Liver (tissue), 9 donors: ENCODE results near the gene SPARC. TPM values are rescaled to one million over a fixed set of nuclear protein-coding genes. Genes with fewer than 3 reads are reported as not detected.
"Not testable (repeated sequence)": the region's sequence is repeated elsewhere in the genome, so short reads cannot be mapped to it uniquely, and the experiment has no call there.

Experiments
- DNase-seq: peaks from one replicate; pipeline ENCODE4 v3.0.0-alpha.2; 2017; ENCODE audit warnings: low spot score
- H3K27ac ChIP-seq, 2 donors: one replicate each; pipeline ENCODE4 v1.7.0; 2013; ENCODE audit warnings: inconsistent platforms in 2 of 2, low read length in 2 of 2, control low read depth in 1 of 2, low read depth in 1 of 2, mild to moderate bottlenecking in 1 of 2
- H3K27me3 ChIP-seq, 4 donors: one replicate each; pipeline versions ENCODE4 v1.6.1 to v1.7.0; 2013; ENCODE audit warnings: low read length in 3 of 4, inconsistent platforms in 1 of 4, mild to moderate bottlenecking in 1 of 4, moderate library complexity in 1 of 4; ENCODE audit not compliant: control insufficient read depth in 4 of 4, insufficient read depth in 4 of 4
- H3K36me3 ChIP-seq, 4 donors: one replicate each; pipeline versions ENCODE4 v1.6.1 to v1.7.0; 2013; ENCODE audit warnings: low read length in 3 of 4, mild to moderate bottlenecking in 3 of 4, low read depth in 1 of 4, moderate library complexity in 1 of 4; ENCODE audit not compliant: control insufficient read depth in 4 of 4, insufficient read depth in 3 of 4
- H3K4me1 ChIP-seq, 4 donors: one replicate each; pipeline versions ENCODE4 v1.6.1 to v1.7.0; 2013; ENCODE audit warnings: low read length in 3 of 4, mild to moderate bottlenecking in 3 of 4, moderate library complexity in 1 of 4; ENCODE audit not compliant: control insufficient read depth in 4 of 4, insufficient read depth in 4 of 4
- H3K4me3 ChIP-seq, 3 donors: one replicate each; pipeline versions ENCODE4 v1.6.1 to v1.7.0; 2013; ENCODE audit warnings: low read length in 3 of 3, control low read depth in 1 of 3, low read depth in 1 of 3, mild to moderate bottlenecking in 1 of 3
- H3K9ac ChIP-seq, 2 donors: one replicate each; pipeline ENCODE4 v1.7.0; 2013; ENCODE audit warnings: low read length in 2 of 2, mild to moderate bottlenecking in 2 of 2, moderate library complexity in 2 of 2, control low read depth in 1 of 2, low read depth in 1 of 2
- H3K9me3 ChIP-seq, 4 donors: one replicate each; pipeline versions ENCODE4 v1.6.1 to v1.7.0; 2013; ENCODE audit warnings: low read length in 3 of 4; ENCODE audit not compliant: control insufficient read depth in 4 of 4
- ATF3 ChIP-seq: IDR thresholded peaks from 2 replicates; pipeline ENCODE4 v1.6.1; 2016; ENCODE audit warnings: antibody characterized with exemption
- CTCF ChIP-seq: fragments of 150-350 bp; IDR thresholded peaks from 2 replicates; pipeline ENCODE4 v1.5.1; 2017; ENCODE audit warnings: improper control_type of control experiment, low read depth, low read length; ENCODE audit not compliant: missing input control
- EGR1 ChIP-seq, 2 donors: IDR thresholded peaks; 2 replicates each; pipeline ENCODE4 v1.6.1; 2016 to 2018; ENCODE audit warnings: antibody characterized with exemption in 2 of 2, low read depth in 2 of 2
- FOXA1 ChIP-seq: IDR thresholded peaks from 2 replicates; pipeline ENCODE4 v1.6.1; 2016; ENCODE audit warnings: antibody characterized with exemption
- FOXA2 ChIP-seq: IDR thresholded peaks from 2 replicates; pipeline ENCODE4 v1.6.1; 2016; ENCODE audit warnings: antibody characterized with exemption
- GABPA ChIP-seq, 2 donors: IDR thresholded peaks in 1 of 2; conservative IDR thresholded peaks in 1 of 2; 2 replicates each; pipeline ENCODE4 v1.6.1; 2016; ENCODE audit warnings: antibody characterized with exemption in 2 of 2, mild to moderate bottlenecking in 1 of 2, moderate library complexity in 1 of 2
- HNF4A ChIP-seq, 2 donors: conservative IDR thresholded peaks; 2 replicates each; pipeline ENCODE4 v1.6.1; 2016; ENCODE audit warnings: antibody characterized with exemption in 2 of 2, mild to moderate bottlenecking in 2 of 2
- HNF4G ChIP-seq: IDR thresholded peaks from 2 replicates; pipeline ENCODE4 v1.6.1; 2016; ENCODE audit warnings: antibody characterized with exemption
- JUND ChIP-seq, 2 donors: IDR thresholded peaks; 2 replicates each; pipeline ENCODE4 v1.6.1; 2016; ENCODE audit warnings: antibody characterized with exemption in 2 of 2
- NR2F2 ChIP-seq: IDR thresholded peaks from 2 replicates; pipeline ENCODE4 v1.6.1; 2016; ENCODE audit warnings: antibody characterized with exemption
- RXRA ChIP-seq, 2 donors: IDR thresholded peaks; 2 replicates each; pipeline ENCODE4 v1.6.1; 2017 to 2018; ENCODE audit warnings: antibody characterized with exemption in 2 of 2, mild to moderate bottlenecking in 1 of 2
- SP1 ChIP-seq: IDR thresholded peaks from 2 replicates; pipeline ENCODE4 v1.6.1; 2018; ENCODE audit warnings: antibody characterized with exemption, mild to moderate bottlenecking
- TAF1 ChIP-seq: conservative IDR thresholded peaks from 2 replicates; pipeline ENCODE4 v1.6.1; 2016; ENCODE audit warnings: antibody characterized with exemption, mild to moderate bottlenecking
- YY1 ChIP-seq: IDR thresholded peaks from 2 replicates; pipeline ENCODE4 v1.6.1; 2016; ENCODE audit warnings: antibody characterized with exemption, mild to moderate bottlenecking
- WGBS: extraction: QIAGEN DNeasy Blood & Tissue Kit; methylation state at CpG from one replicate; pipeline ENCODE4 v1.1.7; 2013; 5-methylcytosine and 5-hydroxymethylcytosine counted together
- polyA plus RNA-seq, 2 donors: library from polyadenylated mRNA; stranded (reverse) in 1 of 2; unstranded in 1 of 2; fragments of 200-250 nt in 1 of 2; fragments of >200 nt in 1 of 2; fragmentation: Nextera tagmentation in 1 of 2; extraction: Ambion mirVana in 1 of 2; gene quantifications; one replicate each; pipeline versions ENCODE4 v1.2.1 to v1.2.3, GENCODE V29; 2013 to 2015
- total RNA-seq, 2 donors: library from RNA; depleted of rRNA; stranded (reverse); fragments of >200 nt; gene quantifications; one replicate each; pipeline ENCODE4 v1.2.3, GENCODE V29; 2014
- TF ChIP-seq, protein P1 (sequence below): IDR thresholded peaks from 2 replicates; pipeline ENCODE4 v1.6.1; 2016; ENCODE audit warnings: antibody characterized with exemption
- TF ChIP-seq, protein P2 (sequence below): IDR thresholded peaks from 2 replicates; pipeline ENCODE4 v1.6.1; 2016; ENCODE audit warnings: antibody characterized with exemption
- donor health status: healthy.
- donor health status: healthy.
- donor health status: healthy.
- donor health status: healthy.
- donor health status: healthy.

Gene SPARC
- total and polyA plus RNA-seq, 4 donors, result 96.6 to 269 (median 110) TPM

- H3K36me3 ChIP-seq, result no peaks in the 10 kb centered on the region
- no peak for DNase-seq
- TF ChIP-seq HNF4A (conservative IDR thresholded peaks at IDR 0.05), result no peak
- TF ChIP-seq GABPA (IDR thresholded peaks at IDR 0.05 in 1 of 2, conservative IDR thresholded peaks at IDR 0.05 in 1 of 2), result no peak
- H3K4me1 ChIP-seq, result no peaks in the 10 kb centered on the region
- WGBS, result 81% methylated on average over 3 of the region's 3 CpGs
- H3K27ac ChIP-seq, result no peak overlapping the region
- no peak overlapping the region for H3K4me3 ChIP-seq
- H3K9ac ChIP-seq, result no peak overlapping the region
- H3K27me3 ChIP-seq, result peaks cover 0 to 3% (median 0%) of the 10 kb centered on the region in 4 donors
- no peaks in the 10 kb centered on the region for H3K9me3 ChIP-seq
Observed at GRCh38 chr5:151692312-151692711, 5.6 kb upstream of the SPARC start.

DNA sequence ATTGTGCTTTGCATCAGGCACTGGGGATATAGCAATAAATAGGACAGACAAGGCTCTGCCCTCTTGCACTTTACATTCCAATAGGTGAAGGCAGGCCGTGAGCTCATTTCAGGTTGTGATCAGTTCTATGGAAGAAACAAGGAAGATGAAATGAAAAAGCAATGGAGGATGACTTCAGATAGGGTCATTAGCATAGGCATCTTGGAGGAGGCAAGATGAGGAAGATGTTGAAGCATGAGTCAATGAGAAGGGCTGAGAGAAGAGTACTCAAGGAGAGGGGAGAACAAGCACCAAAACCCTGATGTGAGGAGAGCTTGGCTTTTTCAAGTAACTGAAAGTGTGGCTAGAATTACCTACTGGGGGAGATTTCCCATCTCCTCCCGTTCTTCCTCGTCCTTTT, 5.0 kb upstream of the SPARC start:
- Histone ChIP-seq H3K27me3 (peaks cover 0 to 3% (median 0%) of the 10 kb centered on the region in 4 donors), H3K4me3 (no peak overlapping the region), H3K4me1 (no peaks in the 10 kb centered on the region), H3K9me3 (no peaks in the 10 kb centered on the region), H3K9ac (no peak overlapping the region), H3K36me3 (no peaks in the 10 kb centered on the region), H3K27ac (no peak overlapping the region)
- 94% methylated on average over 3 of the region's 3 CpGs for WGBS
- no peak for DNase-seq
- TF ChIP-seq GABPA (IDR thresholded peaks at IDR 0.05 in 1 of 2, conservative IDR thresholded peaks at IDR 0.05 in 1 of 2), result no peak
- no peak for TF ChIP-seq YY1
- TF ChIP-seq HNF4G, result no peak
- TF ChIP-seq JUND (IDR thresholded peaks at IDR 0.05), result no peak
- no peak for TF ChIP-seq SP1
- TF ChIP-seq, protein P1, sequence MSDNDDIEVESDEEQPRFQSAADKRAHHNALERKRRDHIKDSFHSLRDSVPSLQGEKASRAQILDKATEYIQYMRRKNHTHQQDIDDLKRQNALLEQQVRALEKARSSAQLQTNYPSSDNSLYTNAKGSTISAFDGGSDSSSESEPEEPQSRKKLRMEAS, result no peak
- TF ChIP-seq FOXA1, result no peak
- no peak for TF ChIP-seq HNF4A (conservative IDR thresholded peaks at IDR 0.05)
- no peak for TF ChIP-seq EGR1 (IDR thresholded peaks at IDR 0.05; ENCODE audit: low read depth in 2 of 2)
- TF ChIP-seq RXRA (IDR thresholded peaks at IDR 0.05), result no peak

GRCh38 chr5:151689591-151689990, 2.9 kb upstream of the SPARC start:
- not testable (repeated sequence) for H3K27ac ChIP-seq, H3K36me3 ChIP-seq, DNase-seq, H3K4me3 ChIP-seq, H3K27me3 ChIP-seq, H3K9ac ChIP-seq, H3K4me1 ChIP-seq, H3K9me3 ChIP-seq
- WGBS, result 86% methylated on average over 8 of the region's 8 CpGs

GRCh38 chr5:151688436-151688835, 1.7 kb upstream of the SPARC start:
- Histone ChIP-seq H3K27me3 (no peaks in the 10 kb centered on the region), H3K36me3 (no peaks in the 10 kb centered on the region), H3K4me1 (no peaks in the 10 kb centered on the region), H3K9ac (no peak overlapping the region), H3K9me3 (no peaks in the 10 kb centered on the region), H3K4me3 (no peak overlapping the region), H3K27ac (no peak overlapping the region)
- no peak for TF ChIP-seq TAF1
- TF ChIP-seq FOXA1, result no peak
- TF ChIP-seq HNF4A (conservative IDR thresholded peaks at IDR 0.05), result no peak
- no peak for TF ChIP-seq ATF3
- TF ChIP-seq FOXA2, result no peak
- no peak for TF ChIP-seq NR2F2
- no peak for TF ChIP-seq CTCF
- TF ChIP-seq, protein P2, sequence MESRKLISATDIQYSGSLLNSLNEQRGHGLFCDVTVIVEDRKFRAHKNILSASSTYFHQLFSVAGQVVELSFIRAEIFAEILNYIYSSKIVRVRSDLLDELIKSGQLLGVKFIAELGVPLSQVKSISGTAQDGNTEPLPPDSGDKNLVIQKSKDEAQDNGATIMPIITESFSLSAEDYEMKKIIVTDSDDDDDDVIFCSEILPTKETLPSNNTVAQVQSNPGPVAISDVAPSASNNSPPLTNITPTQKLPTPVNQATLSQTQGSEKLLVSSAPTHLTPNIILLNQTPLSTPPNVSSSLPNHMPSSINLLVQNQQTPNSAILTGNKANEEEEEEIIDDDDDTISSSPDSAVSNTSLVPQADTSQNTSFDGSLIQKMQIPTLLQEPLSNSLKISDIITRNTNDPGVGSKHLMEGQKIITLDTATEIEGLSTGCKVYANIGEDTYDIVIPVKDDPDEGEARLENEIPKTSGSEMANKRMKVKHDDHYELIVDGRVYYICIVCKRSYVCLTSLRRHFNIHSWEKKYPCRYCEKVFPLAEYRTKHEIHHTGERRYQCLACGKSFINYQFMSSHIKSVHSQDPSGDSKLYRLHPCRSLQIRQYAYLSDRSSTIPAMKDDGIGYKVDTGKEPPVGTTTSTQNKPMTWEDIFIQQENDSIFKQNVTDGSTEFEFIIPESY, result no peak
- no peak for TF ChIP-seq YY1
- TF ChIP-seq, protein P1, result no peak
- no peak for TF ChIP-seq RXRA (IDR thresholded peaks at IDR 0.05)
- TF ChIP-seq GABPA (IDR thresholded peaks at IDR 0.05 in 1 of 2, conservative IDR thresholded peaks at IDR 0.05 in 1 of 2), result no peak
- TF ChIP-seq JUND (IDR thresholded peaks at IDR 0.05), result no peak
- no peak for TF ChIP-seq SP1
- TF ChIP-seq EGR1 (IDR thresholded peaks at IDR 0.05; ENCODE audit: low read depth in 2 of 2), result no peak
- 95% methylated on average over 3 of the region's 3 CpGs for WGBS
- DNase-seq, result no peak
